ENCODE measurements around the gene LAMTOR2.

LAMTOR2 gene

GRCh38 chr1:156056326-156056849, 1.8 kb downstream of the LAMTOR2 start:
- WGBS (ENCODE audit: extremely low coverage, insufficient coverage, insufficient read length): no CpG with 5 or more reads among the region's 1 CpG
- Histone ChIP-seq H3K79me1 (ENCODE audit: low read length) (peaks cover 21% of the 10 kb centered on the region), H3K9ac (ENCODE audit: low read length) (no peak overlapping the region), H3K36me3 (ENCODE audit: control insufficient read depth in 1 of 2, insufficient read depth in 2 of 2, low read length in 2 of 2) (peaks cover 4 to 6% of the 10 kb centered on the region in 2 experiments), H3K9me3 (ENCODE audit: insufficient read depth, low read depth, low read length) (no peaks in the 10 kb centered on the region), H3K23ac (ENCODE audit: low read length) (no peak overlapping the region), H3K4ac (ENCODE audit: low read depth, low read length) (peak overlapping the region; percentile 18), H4K91ac (ENCODE audit: low read depth, low read length) (no peak overlapping the region), H3K4me1 (ENCODE audit: control insufficient read depth in 1 of 2, insufficient read depth in 2 of 2, low read length in 2 of 2) (peaks cover 4 to 8% of the 10 kb centered on the region in 2 experiments), H4K8ac (ENCODE audit: low read depth, low read length) (no peak overlapping the region), H2BK12ac (ENCODE audit: low read length) (no peak overlapping the region), H3K18ac (ENCODE audit: low read length) (no peak overlapping the region), H2AK5ac (ENCODE audit: low read length) (no peak overlapping the region), H4K12ac (ENCODE audit: low read depth, low read length) (no peak overlapping the region), H3K4me2 (ENCODE audit: low read length) (no peak overlapping the region), H3K27ac (ENCODE audit: low read depth, low read length) (no peak overlapping the region), H2BK120ac (ENCODE audit: insufficient read depth, low read length, poor library complexity) (no peak overlapping the region), H3K14ac (ENCODE audit: low read length) (no peak overlapping the region), H3K79me2 (ENCODE audit: control insufficient read depth, insufficient read depth, low read length, poor library complexity) (peaks cover 16% of the 10 kb centered on the region), H3K4me3 (ENCODE audit: low read depth, low read length) (no peak overlapping the region), H3K27me3 (ENCODE audit: insufficient read depth, low read length) (no peaks in the 10 kb centered on the region), H2BK5ac (ENCODE audit: low read depth, low read length, poor library complexity) (no peak overlapping the region), H2AFZ (ENCODE audit: insufficient read depth, low read length, poor library complexity) (no peak overlapping the region)
- DNase-seq: no peak

- Histone ChIP-seq H4K91ac (ENCODE audit: low read depth, low read length) (peak within 1 kb of the TSS; percentile 75), H3K9me3 (ENCODE audit: insufficient read depth, low read depth, low read length) (no peaks in the 10 kb centered on the region), H3K9ac (ENCODE audit: low read length) (no peak within 1 kb of the TSS), H3K4ac (ENCODE audit: low read depth, low read length) (peak within 1 kb of the TSS; percentile 60), H2BK120ac (ENCODE audit: insufficient read depth, low read length, poor library complexity) (peak within 1 kb of the TSS; percentile 54), H3K79me1 (ENCODE audit: low read length) (peaks cover 3% of the 10 kb centered on the region), H3K18ac (ENCODE audit: low read length) (peak within 1 kb of the TSS; percentile 66), H4K12ac (ENCODE audit: low read depth, low read length) (peak within 1 kb of the TSS; percentile 45), H3K4me1 (ENCODE audit: control insufficient read depth in 1 of 2, insufficient read depth in 2 of 2, low read length in 2 of 2) (peaks cover 4 to 5% of the 10 kb centered on the region in 2 experiments), H3K14ac (ENCODE audit: low read length) (peak within 1 kb of the TSS; percentile 78), H4K8ac (ENCODE audit: low read depth, low read length) (peak within 1 kb of the TSS; percentile 82), H2AFZ (ENCODE audit: insufficient read depth, low read length, poor library complexity) (peak within 1 kb of the TSS; percentile 44), H3K4me3 (ENCODE audit: low read depth, low read length) (peak within 1 kb of the TSS; percentile 4), H3K27me3 (ENCODE audit: insufficient read depth, low read length) (no peaks in the 10 kb centered on the region), H2AK5ac (ENCODE audit: low read length) (no peak within 1 kb of the TSS), H2BK5ac (ENCODE audit: low read depth, low read length, poor library complexity) (peak within 1 kb of the TSS; percentile 52), H3K79me2 (ENCODE audit: control insufficient read depth, insufficient read depth, low read length, poor library complexity) (peaks cover 2% of the 10 kb centered on the region), H3K4me2 (ENCODE audit: low read length) (peak within 1 kb of the TSS; percentile 26), H3K23ac (ENCODE audit: low read length) (no peak within 1 kb of the TSS), H2BK12ac (ENCODE audit: low read length) (peak within 1 kb of the TSS; percentile 41), H3K36me3 (ENCODE audit: control insufficient read depth in 1 of 2, insufficient read depth in 2 of 2, low read length in 2 of 2) (peaks cover 4 to 6% of the 10 kb centered on the region in 2 experiments), H3K27ac (ENCODE audit: low read depth, low read length) (peak within 1 kb of the TSS; percentile 66)
- DNase-seq: peak; percentile 68 to 84
- no CpG with 5 or more reads among the region's 11 CpGs for WGBS (ENCODE audit: extremely low coverage, insufficient coverage, insufficient read length)
These were observed 6.5 kb downstream of the LAMTOR2 start, which contains the start of gene RAB25 for GRCh38 chr1:156060937-156061636. Gene RAB25 (plus strand): TSS chr1:156061160. CDS start chr1:156061401, 241 bp downstream.

GRCh38 chr1:156062189-156062588, 7.6 kb downstream of the LAMTOR2 start:
- Histone ChIP-seq H3K36me3 (ENCODE audit: control insufficient read depth in 1 of 2, insufficient read depth in 2 of 2, low read length in 2 of 2) (peaks cover 3 to 6% of the 10 kb centered on the region in 2 experiments), H3K18ac (ENCODE audit: low read length) (no peak overlapping the region), H3K27me3 (ENCODE audit: insufficient read depth, low read length) (no peaks in the 10 kb centered on the region), H3K9ac (ENCODE audit: low read length) (peak overlapping the region; percentile 37), H3K79me2 (ENCODE audit: control insufficient read depth, insufficient read depth, low read length, poor library complexity) (peaks cover 2% of the 10 kb centered on the region), H2BK12ac (ENCODE audit: low read length) (no peak overlapping the region), H3K79me1 (ENCODE audit: low read length) (peaks cover 3% of the 10 kb centered on the region), H2AK5ac (ENCODE audit: low read length) (no peak overlapping the region), H4K12ac (ENCODE audit: low read depth, low read length) (no peak overlapping the region), H2AFZ (ENCODE audit: insufficient read depth, low read length, poor library complexity) (no peak overlapping the region), H3K4me3 (ENCODE audit: low read depth, low read length) (no peak overlapping the region), H3K23ac (ENCODE audit: low read length) (no peak overlapping the region), H3K27ac (ENCODE audit: low read depth, low read length) (peak overlapping the region; percentile 46), H4K8ac (ENCODE audit: low read depth, low read length) (no peak overlapping the region), H3K4me2 (ENCODE audit: low read length) (peak overlapping the region; percentile 50), H2BK5ac (ENCODE audit: low read depth, low read length, poor library complexity) (peak overlapping the region; percentile 52), H3K9me3 (ENCODE audit: insufficient read depth, low read depth, low read length) (no peaks in the 10 kb centered on the region), H4K91ac (ENCODE audit: low read depth, low read length) (no peak overlapping the region), H3K4me1 (ENCODE audit: control insufficient read depth in 1 of 2, insufficient read depth in 2 of 2, low read length in 2 of 2) (peaks cover 4 to 5% of the 10 kb centered on the region in 2 experiments), H2BK120ac (ENCODE audit: insufficient read depth, low read length, poor library complexity) (no peak overlapping the region), H3K4ac (ENCODE audit: low read depth, low read length) (peak overlapping the region; percentile 66), H3K14ac (ENCODE audit: low read length) (no peak overlapping the region)
- no CpG with 5 or more reads among the region's 3 CpGs for WGBS (ENCODE audit: extremely low coverage, insufficient coverage, insufficient read length)
- DNase-seq: peak; percentile 44 to 56

- H2AFZ ChIP-seq (ENCODE audit: insufficient read depth, low read length, poor library complexity): no peak overlapping the region
- H3K79me1 ChIP-seq (ENCODE audit: low read length): peaks cover 3% of the 10 kb centered on the region
- no peak overlapping the region for H2AK5ac ChIP-seq (ENCODE audit: low read length)
- H3K27ac ChIP-seq (ENCODE audit: low read depth, low read length): no peak overlapping the region
- H4K91ac ChIP-seq (ENCODE audit: low read depth, low read length): no peak overlapping the region
- no peak overlapping the region for H2BK120ac ChIP-seq (ENCODE audit: insufficient read depth, low read length, poor library complexity)
- no peak overlapping the region for H3K14ac ChIP-seq (ENCODE audit: low read length)
- no CpG with 5 or more reads among the region's 2 CpGs for WGBS (ENCODE audit: extremely low coverage, insufficient coverage, insufficient read length)
- H3K23ac ChIP-seq (ENCODE audit: low read length): no peak overlapping the region
- H3K4me3 ChIP-seq (ENCODE audit: low read depth, low read length): no peak overlapping the region
- H3K79me2 ChIP-seq (ENCODE audit: control insufficient read depth, insufficient read depth, low read length, poor library complexity): peaks cover 2% of the 10 kb centered on the region
- H3K27me3 ChIP-seq (ENCODE audit: insufficient read depth, low read length): no peaks in the 10 kb centered on the region
- H3K4me1 ChIP-seq (ENCODE audit: control insufficient read depth in 1 of 2, insufficient read depth in 2 of 2, low read length in 2 of 2): peaks cover 4 to 5% of the 10 kb centered on the region in 2 experiments
- H2BK5ac ChIP-seq (ENCODE audit: low read depth, low read length, poor library complexity): no peak overlapping the region
- H3K18ac ChIP-seq (ENCODE audit: low read length): no peak overlapping the region
- no peak overlapping the region for H3K4ac ChIP-seq (ENCODE audit: low read depth, low read length)
- H3K9ac ChIP-seq (ENCODE audit: low read length): no peak overlapping the region
- no peak for DNase-seq
- no peak overlapping the region for H4K8ac ChIP-seq (ENCODE audit: low read depth, low read length)
- H3K4me2 ChIP-seq (ENCODE audit: low read length): no peak overlapping the region
- H3K36me3 ChIP-seq (ENCODE audit: control insufficient read depth in 1 of 2, insufficient read depth in 2 of 2, low read length in 2 of 2): peaks cover 6 to 8% of the 10 kb centered on the region in 2 experiments
- no peak overlapping the region for H4K12ac ChIP-seq (ENCODE audit: low read depth, low read length)
- H2BK12ac ChIP-seq (ENCODE audit: low read length): no peak overlapping the region
- no peaks in the 10 kb centered on the region for H3K9me3 ChIP-seq (ENCODE audit: insufficient read depth, low read depth, low read length)
These were observed 9.4 kb downstream of the LAMTOR2 start for GRCh38 chr1:156063997-156064285.
